NCI-H128 (cell line): ENCODE results near the gene UNC119.

Experiments used
- DNase-seq: peaks from one replicate; lab custom pipeline; 2025; ENCODE audit not compliant: unreplicated experiment; lab: John Stamatoyannopoulos, UW

The UNC119 gene

GRCh38 chr17:28573521-28573920 is 21.1 kb upstream of the UNC119 start:
- no peak for DNase-seq

DNA sequence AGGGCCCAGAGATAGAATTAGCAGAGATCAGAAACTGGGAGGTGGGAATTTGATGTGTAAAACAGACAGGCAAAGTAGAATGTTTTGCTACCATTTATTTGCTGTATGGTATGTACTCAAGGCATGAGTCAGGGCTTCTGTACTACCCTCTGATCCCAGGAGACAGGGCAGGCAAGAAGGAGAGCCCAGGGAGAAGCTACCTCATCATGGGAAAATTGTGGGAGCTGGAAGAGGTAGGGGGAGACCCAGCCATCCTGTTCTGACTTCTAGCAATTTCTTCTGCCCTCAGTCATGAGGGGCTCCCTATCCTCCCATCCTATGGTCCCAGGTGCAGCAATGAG is 20.6 kb upstream of the UNC119 start:
- no peak for DNase-seq

GRCh38 chr17:28572259-28573039 is 20.0 kb upstream of the UNC119 start:
- DNase-seq, result no peak

DNA sequence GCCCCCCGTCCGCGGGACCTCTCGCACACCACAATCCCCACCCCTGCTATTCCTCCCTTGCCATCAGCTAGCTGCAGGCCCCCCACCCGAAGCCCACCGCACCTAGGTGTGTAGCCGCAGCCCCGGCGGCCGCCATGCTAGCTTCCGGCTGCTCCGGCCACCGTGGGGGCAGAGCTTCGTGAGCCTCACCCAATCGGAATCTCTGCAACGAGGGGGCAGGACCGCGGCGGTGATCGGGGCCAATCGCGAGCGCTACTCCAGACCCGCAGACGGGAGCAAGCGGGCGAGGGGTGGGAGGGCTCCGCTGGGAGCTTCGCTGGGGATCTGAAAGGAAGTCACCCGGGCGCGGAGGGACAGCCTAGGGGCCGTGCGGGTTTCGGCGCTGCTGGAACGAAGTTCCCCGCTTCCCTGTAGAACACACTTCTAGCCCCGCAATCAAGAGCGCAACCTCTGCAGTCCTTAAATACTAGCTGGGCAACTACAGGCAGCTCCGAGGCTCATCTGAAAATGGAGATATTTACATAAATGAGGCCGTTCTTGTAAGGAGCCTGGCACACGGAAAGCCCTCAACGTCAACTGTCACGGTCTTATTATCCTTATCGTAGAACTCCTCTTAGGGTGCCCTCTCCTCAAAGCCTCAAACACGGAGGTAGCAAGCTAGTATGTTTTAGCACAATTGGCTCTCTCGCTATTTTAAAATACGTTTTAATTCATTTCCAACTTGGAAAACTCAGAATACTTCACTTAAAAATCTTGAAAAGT is 19.1 kb upstream of the UNC119 start, which contains the start of gene PIGS:
Gene PIGS (minus strand): TSS at position 164 of the 762 bp plus-strand sequence. CDS start 28 bp downstream, at position 136.
- DNase-seq, result peak; percentile 81

GRCh38 chr17:28570716-28571360 is 18.4 kb upstream of the UNC119 start:
- no peak for DNase-seq

- no peak for DNase-seq
These were observed 17.0 kb upstream of the UNC119 start for GRCh38 chr17:28569446-28569845.

GRCh38 chr17:28567604-28568003 is 15.2 kb upstream of the UNC119 start:
- no peak for DNase-seq

DNA sequence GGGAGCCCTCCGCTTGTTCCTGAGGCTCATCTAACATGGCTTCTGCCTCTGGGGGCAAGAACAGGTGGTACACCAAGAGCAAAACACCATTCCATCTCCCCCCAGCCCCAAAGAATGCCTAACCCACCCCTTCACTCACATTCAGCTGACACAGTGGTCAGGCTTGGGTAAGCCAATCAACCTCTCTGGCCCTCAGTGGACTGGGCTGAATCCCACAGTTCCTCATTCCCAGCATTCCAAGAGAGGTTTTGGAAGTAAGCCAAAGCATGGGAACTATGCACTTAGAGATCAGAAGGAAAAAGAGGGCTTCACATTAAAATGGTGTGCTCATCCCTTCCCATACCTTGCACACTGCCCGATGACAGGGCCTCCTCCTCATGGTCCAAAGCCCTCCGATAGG is 11.1 kb upstream of the UNC119 start:
- DNase-seq, result no peak

- DNase-seq, result no peak
These were observed 2.6 kb upstream of the UNC119 start for GRCh38 chr17:28555022-28555421.

GRCh38 chr17:28554565-28554964 is 2.1 kb upstream of the UNC119 start:
- no peak for DNase-seq

- DNase-seq, result no peak
These were observed 629 bp upstream of the UNC119 start for GRCh38 chr17:28553000-28553505.

DNA sequence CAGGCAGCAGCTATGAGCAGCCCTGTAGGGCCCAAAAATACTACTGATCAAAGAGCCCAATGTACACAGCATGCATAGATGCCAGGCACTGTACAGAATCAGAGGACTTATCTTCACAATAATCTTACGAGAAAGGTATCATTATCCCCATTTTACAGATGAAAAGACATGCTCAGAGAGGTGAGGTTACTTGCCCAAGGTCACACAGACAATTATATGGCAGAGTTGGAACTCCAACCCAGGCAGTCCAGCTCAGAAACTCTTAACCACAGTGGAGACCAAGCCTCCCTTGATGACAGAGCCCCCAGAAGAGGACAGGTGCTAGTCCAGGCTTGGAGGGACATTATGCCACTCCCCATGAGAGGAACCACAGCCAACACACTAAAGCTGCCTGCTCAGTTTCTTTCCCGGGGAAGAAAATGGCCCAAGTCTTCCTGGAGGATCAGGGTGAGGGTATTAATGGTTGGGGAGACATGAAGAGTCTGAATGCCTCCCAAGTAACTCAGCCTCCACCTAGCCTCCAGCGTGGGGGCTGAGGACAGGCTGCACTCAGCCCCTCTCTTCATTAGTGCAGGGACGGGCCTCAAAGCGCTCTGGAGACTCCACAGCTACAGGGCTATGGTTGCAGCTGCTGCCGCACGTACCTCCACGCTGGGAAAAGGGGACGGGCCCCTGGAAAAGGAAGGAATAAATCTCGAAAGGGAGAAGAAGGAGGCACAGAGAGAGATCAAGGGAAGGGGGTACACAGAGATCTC is 826 bp downstream of the UNC119 start:
- no peak for DNase-seq

DNA sequence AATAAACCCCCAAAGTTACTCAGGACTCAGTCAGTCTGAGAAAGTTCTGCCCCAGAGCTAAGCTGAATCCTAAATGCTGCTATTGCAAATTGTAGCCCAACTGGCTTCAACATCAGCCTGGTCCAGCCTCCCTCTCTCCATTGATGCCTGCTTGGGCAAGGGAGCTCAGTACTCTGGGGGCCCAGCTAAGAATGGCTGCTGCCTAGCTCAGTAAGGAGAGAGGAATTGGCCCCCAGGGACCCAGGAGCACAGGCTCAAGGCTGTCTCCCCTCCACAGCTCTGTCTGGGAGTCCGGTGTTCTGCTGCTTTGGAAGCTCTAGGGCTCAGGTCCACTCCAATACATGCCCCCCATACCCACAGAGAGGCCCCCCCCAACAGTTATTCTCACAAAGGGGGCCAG is 1.6 kb downstream of the UNC119 start:
- no peak for DNase-seq

DNA sequence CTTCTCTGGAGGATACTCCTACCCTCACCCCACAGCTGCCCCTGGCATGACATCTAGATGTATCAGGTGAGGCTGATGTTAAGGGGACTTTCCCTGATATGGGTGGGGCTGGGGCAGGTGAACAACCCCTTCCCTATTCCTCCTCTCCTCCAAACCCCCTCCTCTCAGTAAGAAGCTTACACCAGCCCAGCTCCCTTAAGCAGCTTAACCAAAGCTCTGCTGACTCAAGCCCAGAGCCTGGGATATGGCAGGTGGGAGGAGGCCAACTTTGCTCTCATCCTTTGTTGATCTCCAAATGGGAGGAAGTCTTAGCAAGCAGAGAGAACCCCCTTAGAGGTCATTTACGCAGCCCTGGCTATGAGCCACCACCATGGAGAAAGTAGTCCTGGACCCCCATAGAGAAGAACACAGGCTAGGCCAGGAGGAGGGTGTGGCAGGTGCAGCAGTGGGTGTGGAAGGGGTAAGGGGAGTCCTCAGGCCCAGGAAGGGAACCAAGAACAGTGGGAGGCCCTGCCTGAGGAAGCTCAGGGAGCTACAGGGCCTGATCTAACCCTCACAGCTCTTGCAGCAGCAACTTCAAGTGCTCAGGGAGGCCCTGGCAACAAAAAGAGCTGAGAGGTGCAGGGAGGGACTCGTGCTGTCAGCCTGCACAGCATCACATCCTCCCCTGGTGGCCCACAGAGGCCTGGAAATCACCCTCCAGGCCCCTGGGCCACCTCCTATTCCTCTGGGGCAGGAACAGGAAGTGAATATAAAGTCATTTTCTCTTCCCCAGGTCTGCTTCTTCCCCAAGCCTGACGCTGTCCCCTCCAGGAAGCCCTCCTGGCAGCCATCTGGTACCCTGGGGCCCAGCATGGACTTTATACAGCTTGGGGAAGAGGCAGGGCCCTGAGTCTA is 2.9 kb downstream of the UNC119 start:
- no peak for DNase-seq

DNA sequence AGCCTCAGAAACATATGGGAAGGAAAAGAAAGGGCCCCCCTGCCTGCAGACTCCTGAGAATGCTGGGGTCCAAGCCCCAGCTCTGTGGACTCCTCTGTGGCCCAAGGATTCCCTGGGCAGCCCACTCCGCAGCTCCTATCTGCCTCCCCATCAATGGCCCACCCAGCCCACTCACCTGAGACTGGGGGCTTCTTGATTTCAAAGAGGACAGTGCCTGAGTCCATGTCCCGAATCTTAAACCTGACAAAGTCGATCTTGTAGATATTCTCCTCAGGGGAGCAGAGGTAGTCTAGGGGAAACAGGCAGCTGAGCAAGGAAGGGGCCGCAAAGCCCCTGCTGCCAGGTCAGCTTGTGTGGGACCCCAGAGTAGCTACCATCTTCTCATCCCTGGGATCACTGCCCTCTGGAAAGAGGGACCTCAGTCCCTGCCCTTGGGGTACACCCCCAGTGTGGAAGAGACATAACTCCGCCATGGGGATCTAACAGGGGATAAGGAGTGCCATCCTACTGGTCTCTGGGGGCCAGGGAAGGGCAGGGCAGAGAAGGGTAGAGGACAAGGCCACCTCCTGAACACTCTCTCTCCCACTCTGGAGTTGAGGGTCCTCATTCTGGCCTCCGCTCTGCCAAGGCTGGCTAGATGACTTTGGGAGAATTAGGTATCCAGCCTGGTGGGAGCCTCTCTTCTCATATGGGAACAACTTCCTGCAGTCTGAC is 3.9 kb downstream of the UNC119 start:
- DNase-seq, result no peak

DNA sequence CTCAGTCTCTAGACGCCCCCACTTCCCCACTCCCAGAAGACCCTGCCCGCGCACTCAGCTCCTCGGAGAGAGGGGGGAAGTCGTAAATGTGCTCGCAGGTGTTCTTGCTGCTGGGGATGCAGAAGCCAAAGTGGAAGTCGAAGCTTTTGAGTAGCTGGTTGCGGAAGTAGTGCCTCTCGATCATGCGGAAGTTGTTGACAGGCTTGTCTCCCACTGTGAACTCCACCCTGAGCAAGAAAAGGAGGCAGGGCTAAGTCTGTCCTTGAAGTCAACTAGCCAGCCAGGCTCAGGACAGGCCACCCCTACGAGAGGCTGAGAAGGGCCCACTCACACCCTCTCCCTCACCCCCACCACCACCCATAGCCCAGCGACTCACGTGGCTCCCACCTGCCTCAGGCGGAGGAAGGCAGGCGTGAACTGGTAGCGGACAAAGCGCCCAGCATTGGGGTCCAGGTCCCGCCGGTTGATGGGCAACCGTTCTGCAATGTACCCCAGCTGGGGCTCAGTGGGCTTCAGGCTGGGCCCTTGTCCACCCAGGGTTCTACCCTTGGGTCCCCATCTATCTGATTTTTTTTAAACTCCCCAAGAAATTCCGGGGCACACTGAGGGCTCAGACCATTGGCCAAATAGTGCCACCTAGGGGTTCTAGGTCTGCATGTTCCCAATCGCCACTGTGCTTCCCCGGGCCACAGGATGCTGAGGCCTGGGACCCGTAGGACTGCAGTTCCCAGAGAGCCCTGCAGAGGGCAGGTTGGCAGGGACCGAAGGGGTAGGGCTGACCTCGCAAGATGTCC is 4.6 kb downstream of the UNC119 start:
- DNase-seq, result no peak

GRCh38 chr17:28547096-28547622 is 5.3 kb downstream of the UNC119 start:
- no peak for DNase-seq

DNA sequence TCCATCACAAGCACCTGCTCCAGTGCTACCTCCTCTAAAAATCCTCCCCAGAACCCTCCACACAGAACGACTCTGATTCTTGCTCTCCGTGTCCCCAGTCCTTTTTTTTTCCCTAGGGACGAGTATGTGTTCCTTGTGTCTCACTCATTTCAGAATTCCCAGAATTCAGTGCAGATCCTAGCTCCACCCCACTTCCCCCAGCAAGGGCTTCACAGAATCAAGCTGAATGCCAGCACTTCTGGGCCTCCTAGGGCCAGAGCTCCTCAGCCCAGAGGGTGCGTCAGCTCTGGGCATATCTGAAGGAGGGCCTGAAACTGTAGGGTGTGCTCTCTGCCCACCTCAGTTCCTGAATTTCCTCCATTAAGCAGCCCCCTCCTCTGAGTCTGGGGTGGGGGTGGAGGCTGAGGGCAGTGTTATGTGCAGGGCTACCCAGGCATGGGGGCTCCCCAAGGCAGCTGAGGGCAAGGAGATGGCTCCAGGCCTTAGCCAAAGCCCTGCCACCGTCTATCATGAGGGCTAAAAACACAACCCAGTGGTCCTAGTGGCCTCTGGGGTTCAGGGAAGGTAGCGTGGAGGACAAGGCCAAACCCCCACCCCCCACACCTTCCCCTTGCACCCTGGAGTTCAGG is 6.5 kb downstream of the UNC119 start:
- DNase-seq, result no peak
